Measurements from ENCODE around the gene NAA25.
A peak's percentile ranks its signal among the peaks of the same experiment; 100 is the strongest.
"Not testable (repeated sequence)": the region's sequence is repeated elsewhere in the genome, so short reads cannot be mapped to it uniquely, and the experiment has no call there.

Gene NAA25

GRCh38 chr12:112061137-112061536 is 47.4 kb downstream of the NAA25 start:
- DNase-seq (ENCODE audit: low spot score), result no peak

- no peak for DNase-seq (ENCODE audit: low spot score)
Observed at GRCh38 chr12:112049351-112049750, 59.2 kb downstream of the NAA25 start.

- DNase-seq (ENCODE audit: low spot score), result no peak
Observed at GRCh38 chr12:112046003-112046402, 62.6 kb downstream of the NAA25 start.

GRCh38 chr12:112036614-112037013 is 72.0 kb downstream of the NAA25 start:
- DNase-seq (ENCODE audit: low spot score), result not testable (repeated sequence)

- no peak for DNase-seq (ENCODE audit: low spot score)
Observed at GRCh38 chr12:112035219-112035785, 73.3 kb downstream of the NAA25 start.

GRCh38 chr12:112032292-112032691 is 76.3 kb downstream of the NAA25 start:
- DNase-seq (ENCODE audit: low spot score), result no peak

GRCh38 chr12:112031472-112031871 is 77.1 kb downstream of the NAA25 start:
- DNase-seq (ENCODE audit: low spot score), result no peak

GRCh38 chr12:112029301-112029700 is 79.3 kb downstream of the NAA25 start:
- no peak for DNase-seq (ENCODE audit: low spot score)

- no peak for DNase-seq (ENCODE audit: low spot score)
Observed at GRCh38 chr12:112025808-112026375, 82.7 kb downstream of the NAA25 start.

- no peak for DNase-seq (ENCODE audit: low spot score)
Observed at GRCh38 chr12:112023759-112024396, 84.7 kb downstream of the NAA25 start.

- DNase-seq (ENCODE audit: low spot score), result no peak
Observed at GRCh38 chr12:112022241-112023016, 86.2 kb downstream of the NAA25 start.

- DNase-seq (ENCODE audit: low spot score), result no peak
Observed at GRCh38 chr12:112020947-112021457, 87.6 kb downstream of the NAA25 start.

- DNase-seq (ENCODE audit: low spot score), result peak; percentile 50
Observed at GRCh38 chr12:112018571-112019237, 89.9 kb downstream of the NAA25 start.

GRCh38 chr12:112017041-112017440 is 91.5 kb downstream of the NAA25 start:
- no peak for DNase-seq (ENCODE audit: low spot score)

GRCh38 chr12:112015938-112016337 is 92.6 kb downstream of the NAA25 start:
- DNase-seq (ENCODE audit: low spot score), result no peak

- DNase-seq (ENCODE audit: low spot score), result peak; percentile 65
Observed at GRCh38 chr12:112013601-112014402, 94.8 kb downstream of the NAA25 start.

- peak; percentile 100 for DNase-seq (ENCODE audit: low spot score)
Observed at GRCh38 chr12:112012775-112013600, 95.6 kb downstream of the NAA25 start, which contains the start of the genes ERP29 and TMEM116. Gene ERP29, plus strand, starts transcription at chr12:112013426. Its CDS starts 40 bp downstream, at chr12:112013466. Gene TMEM116, minus strand, starts transcription at chr12:112013165. Its CDS starts 7,895 bp downstream, at chr12:112005270.

GRCh38 chr12:112011685-112012084 is 96.9 kb downstream of the NAA25 start:
- no peak for DNase-seq (ENCODE audit: low spot score)

GRCh38 chr12:112010415-112011344 is 97.9 kb downstream of the NAA25 start:
- no peak for DNase-seq (ENCODE audit: low spot score)

Data from GM03348 (cell line).